Stimulated activated CD8-positive, alpha-beta memory T cell treated with anti-CD3 and anti-CD28 coated beads, Interleukin-4, amount 100 ng/mL, for 1 hour (primary cell): ENCODE data around the gene IYD.

Source experiments
- DNase-seq, 2 donors: peaks; one replicate each; pipeline ENCODE4 v3.0.0-alpha.2; 2020; ENCODE audit warnings: low read depth in 2 of 2, low spot score in 1 of 2

IYD gene, protein sequence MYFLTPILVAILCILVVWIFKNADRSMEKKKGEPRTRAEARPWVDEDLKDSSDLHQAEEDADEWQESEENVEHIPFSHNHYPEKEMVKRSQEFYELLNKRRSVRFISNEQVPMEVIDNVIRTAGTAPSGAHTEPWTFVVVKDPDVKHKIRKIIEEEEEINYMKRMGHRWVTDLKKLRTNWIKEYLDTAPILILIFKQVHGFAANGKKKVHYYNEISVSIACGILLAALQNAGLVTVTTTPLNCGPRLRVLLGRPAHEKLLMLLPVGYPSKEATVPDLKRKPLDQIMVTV

DNA sequence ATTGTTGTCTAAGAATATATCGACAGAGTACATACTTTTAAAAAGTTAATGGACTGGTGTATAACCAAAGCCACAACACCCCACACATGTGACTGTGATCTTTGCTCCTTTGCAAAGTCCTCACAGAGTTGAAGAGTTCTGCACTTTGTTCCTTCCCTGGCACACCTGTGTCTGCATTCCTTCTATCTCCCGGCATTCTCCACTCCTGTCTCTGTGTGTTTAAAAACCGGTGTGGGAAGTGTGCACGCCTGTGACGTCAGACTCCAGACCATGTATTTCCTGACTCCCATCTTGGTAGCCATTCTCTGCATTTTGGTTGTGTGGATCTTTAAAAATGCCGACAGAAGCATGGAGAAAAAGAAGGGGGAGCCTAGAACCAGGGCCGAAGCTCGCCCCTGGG, at the start of gene IYD:
IYD (plus strand) TSS at position 251 of the 400 bp plus-strand sequence; CDS start at position 271, 20 bp downstream.
- DNase-seq, result no peak

DNA sequence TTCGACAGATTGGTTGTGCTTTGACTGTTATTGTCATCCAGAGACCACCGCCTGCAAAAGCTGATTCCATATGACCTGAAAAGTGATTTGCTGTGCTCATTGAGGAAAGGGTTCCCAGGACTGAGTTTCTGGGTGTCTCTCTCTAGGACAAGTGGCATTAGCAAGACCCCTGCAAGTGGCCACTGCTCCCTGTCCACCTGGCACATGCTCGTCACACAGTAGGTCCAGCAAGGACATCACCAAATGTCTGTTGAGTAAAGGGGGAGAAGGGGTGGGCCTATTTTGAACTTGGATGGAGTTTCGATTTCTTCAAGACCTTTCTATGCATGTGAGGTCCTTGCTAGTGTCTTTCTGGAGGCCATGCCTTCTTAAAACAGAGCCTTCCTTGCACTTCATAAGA, 48.9 kb upstream of the IYD start:
- DNase-seq, result no peak

DNA sequence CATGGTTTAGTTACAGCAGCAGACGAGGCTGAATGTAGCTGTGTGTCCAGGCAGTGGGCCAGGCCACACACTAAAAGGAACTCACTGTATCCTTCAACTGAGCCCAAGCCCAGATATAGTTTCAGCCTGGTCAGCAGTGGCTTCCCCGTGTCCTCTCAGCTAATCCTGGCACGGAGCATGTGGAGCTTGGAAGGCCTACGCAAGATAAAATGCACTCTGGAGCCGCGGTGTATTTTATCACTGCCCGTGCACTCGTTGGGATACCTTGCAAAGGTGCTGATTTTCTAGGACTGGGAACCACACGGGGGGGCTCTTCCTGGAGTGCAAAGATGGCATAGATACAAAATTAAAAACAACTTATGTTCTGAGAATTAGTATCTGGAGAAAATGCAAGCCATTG, 48.4 kb upstream of the IYD start:
- no peak for DNase-seq

DNA sequence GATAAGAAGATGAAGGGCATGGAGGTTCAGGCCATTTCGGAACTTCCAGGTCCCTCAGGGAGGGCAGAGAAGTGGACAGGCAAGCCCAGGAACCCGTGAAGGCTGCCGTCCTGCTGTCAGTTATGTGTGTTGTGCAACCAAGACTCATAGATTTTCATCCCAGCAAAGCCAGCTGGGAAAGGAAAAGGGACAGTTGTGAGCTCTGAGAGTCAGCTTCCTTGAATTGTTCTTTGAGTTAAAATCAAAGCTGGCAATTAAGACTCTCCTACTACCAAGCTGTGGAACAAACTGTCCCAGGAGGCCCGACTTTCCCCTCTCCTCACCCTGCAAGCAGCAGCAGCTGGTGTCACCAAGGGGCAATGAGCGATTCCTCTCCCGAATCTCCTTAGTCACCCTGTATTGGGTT, 46.3 kb upstream of the IYD start:
- DNase-seq, result no peak

DNA sequence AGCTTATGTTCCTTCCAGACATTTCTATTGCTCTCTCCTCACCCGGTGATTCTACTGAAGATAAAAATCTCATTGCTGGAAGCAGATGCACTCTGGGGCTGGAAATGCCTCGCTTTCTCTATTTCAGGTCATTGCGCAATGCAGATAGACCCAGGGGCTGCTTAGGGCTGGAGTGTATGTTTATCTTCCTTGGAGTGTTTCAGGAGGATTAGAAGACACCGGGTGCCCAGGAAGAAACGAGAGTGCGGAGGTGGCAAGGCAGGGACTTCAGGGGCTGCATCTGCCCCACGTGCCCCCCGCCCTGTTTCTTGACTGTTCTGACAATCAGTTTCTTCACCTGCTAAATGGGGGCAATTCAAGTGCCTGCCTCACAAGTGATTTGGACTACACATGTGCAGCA, 45.6 kb upstream of the IYD start:
- no peak for DNase-seq

DNA sequence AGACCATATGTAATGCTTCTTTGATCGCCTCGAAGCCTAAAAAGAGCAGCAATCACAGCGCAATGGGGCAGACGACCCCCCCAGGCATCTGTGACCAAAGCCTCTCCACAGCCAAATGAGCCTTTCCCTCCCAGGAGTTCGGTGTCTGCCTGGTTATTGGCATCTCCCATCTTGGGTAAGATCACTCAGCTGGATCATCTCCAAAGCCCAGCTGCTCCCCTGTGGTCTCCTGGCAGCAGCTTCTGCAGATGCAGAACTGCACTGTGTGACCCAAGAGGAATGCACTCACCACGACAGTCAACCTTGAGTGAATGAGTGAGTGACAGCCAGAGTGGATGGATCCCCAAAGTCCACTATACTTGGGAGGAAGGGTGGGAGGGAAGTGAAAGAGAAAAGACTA, 44.8 kb upstream of the IYD start:
- DNase-seq, result no peak

DNA sequence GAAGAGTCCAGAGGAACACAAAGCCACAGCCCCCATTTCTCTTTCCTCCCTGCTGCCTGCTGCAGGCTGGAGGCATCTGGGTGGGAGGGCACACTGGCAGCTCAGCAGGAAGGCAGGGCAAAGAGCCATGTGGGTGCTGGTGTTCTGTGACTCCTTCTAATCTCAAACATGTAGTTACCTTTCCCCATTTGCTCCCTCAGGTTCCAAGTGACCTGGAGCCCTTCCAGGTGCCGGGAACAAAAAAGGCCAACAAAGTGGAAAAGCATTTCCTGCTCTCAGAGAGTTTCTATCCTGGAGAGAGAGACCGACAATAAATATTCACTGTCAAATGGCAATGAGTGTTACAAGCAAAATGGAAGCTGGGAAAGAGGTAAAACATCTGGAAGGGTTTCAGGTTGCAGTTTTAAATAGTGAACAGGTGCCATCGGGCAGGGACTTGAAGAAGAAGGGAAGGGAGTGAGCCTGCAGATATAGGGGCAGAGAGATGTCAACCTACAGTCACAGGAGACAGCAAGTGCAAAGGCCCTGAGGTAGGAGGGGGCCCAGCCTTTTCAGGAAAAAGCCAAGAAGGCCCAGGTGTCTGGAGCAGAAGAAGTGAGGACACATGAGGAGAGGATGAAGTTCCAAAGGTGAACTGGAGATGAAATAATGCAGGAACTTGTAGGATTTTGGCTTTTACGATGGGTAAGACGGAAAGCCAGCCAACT, 43.6 kb upstream of the IYD start:
- no peak for DNase-seq

DNA sequence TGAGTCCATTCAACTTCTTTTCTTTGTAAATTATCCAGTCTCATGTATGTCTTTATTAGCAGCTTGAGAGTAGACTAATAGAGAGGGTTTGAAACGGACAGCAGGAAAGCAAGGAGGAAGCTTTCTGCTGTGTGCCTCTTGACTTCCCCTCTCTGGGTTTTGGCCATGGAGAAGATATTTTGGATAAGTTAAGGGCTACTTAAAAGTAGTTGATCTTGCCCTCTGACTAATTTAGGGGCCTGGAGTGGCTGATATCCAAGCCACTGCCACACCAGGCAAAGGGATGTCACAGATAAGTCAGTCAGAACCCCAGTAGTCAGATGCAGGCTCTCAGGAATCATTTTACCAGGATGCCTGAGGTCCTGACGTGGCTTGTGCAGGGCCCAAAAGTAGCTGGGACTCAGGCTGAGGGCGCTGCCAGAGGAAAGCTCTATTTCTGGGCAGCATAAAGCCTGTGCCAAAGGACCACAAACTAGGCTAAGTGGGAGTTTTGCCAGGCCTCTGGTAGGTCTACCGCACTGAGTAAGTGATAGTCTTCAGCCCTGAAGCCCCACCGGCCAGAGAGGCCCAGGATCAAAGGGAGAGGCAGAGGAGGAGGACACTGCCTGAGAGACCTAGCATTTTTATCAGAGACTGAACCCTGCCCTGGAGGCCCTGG, 41.6 kb upstream of the IYD start:
- DNase-seq, result no peak

DNA sequence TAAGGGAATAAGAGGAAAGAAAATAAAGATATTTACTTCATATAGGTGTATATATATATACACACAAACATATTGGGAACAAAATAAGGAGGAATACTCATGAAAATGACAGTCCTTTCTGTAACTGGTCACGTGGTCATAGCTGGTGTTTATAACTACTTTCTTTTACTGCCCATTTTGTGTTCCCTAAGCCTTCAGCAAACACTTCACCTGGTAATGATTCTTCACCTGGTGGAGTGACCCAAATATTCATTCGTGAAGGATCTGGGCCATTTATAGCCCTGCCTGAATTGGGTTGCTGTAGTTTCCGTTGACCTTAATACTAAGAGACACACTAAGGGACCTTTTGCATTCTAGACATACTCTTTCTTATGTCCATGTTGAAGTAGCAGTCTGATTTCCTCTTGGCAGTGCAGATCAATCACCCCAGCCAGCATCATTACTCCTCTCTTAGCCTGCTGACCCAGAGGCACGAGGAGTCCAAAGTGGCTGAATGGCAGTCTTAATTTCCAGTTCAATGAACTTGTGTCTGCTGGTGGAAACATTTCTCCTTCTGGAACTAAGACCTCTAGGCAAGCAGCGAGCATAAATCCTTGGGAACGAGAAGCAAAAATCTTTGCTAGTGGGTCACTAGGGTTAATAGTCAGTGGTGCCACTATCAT, 39.9 kb upstream of the IYD start:
- no peak for DNase-seq

DNA sequence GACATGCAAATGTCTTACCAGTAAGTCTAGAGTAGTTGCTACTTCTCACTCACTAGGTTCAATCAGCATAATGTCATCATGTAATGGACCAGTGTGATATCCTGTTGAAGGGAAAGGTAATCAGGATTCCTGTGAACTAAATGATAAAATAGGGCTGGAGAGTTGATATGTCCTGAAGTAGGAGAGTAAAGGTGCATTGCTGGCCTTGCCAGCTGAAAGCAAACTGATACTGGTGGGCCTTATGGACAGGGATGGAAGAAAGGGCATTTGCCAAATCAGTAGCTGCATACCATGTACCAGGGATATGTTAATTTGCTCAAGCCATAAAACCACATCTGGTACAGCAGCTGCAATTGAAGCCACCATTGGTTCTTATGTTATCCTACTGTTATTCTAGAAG, 37.5 kb upstream of the IYD start:
- no peak for DNase-seq

DNA sequence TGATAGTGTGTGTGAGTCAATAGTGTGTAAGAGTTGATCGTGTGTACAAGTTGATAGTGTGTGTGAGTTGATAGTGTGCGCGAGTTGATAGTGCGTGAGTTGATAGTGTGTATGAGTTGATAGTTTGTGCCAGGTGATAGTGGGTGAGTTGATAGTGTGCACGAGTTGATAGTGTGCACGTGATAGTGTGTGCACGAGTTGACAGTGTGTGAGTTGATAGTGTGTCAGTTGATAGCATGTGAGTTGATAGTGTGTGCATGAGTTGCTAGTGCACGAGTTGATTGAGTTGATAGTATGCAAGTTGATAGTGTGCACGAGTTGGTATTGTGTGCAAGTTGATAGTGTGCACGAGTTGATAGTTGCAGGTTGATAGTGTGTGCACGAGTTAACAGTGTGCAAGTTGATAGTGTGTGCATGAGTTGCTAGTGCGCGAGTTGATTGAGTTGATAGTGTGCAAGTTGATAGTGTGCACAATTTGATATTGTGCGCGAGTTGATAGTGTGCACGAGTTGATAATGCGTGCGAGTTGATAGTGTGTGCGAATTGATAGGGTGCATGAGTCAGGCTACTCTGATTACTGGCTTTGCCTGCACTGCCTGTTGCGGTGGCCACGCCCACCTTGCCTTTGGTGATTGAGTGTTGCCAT, 35.8 kb upstream of the IYD start:
- DNase-seq, result no peak

DNA sequence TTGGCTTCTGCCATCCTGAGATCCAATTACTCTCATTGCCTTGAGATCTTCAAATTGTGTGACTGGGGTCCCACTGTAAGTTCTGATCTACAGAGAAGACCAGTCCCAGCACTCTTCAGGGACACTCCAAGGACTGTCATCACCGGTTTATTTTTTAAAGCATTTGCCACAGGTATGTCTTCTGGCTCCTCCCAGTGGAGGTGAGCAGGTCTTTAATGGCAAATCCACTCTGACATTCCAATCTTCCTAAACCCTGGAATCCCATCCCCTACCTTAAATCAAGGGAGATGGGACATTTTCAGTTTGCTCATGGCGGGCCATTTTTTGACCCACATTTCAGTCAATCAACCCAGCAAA, 35.2 kb upstream of the IYD start:
- DNase-seq, result no peak

DNA sequence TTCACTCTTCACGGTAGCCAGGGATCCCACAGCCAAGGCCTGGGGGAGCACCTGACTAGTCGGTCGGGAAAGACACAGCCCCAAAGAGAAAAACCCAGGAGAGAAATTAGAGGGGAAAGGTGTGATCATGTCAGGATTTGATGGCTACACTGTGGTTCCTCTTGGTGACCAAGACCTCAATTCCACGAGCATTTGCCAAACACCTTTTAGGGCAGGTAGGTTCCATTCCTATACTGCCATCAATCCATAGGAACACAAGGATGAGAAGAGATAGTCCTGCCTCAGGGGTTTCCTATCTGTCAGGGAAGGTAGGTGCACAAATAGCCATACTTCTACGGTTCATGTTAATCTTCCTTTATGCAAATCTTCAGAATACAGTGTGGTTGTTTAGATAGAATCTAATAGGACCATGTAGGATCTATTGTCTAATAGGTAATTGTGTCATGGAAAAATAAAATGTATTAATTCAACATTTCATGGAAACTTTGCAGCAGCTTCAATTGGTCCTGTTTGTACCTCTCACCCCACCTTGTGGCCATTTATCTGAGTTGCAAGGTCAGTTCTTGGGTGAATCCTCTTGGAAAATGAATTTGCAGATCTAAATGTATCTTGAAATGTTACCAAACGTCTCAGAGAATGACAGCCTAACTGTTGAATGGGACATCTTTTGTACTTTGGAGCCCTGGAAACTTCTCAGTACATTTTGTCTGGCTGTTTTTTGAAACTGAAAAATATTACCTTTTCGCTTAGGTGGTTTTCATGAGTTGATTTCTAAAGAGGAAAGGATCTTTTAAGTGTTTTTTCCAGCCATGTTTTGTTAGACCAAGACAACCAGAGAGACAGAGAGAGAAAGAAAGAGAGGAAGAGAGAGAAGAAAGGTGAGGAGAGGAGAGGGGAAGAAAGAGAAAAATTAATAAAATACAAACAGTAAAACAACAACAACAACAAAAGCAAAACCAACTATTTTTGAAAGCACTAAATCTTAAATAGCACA, 33.7 kb upstream of the IYD start:
- no peak for DNase-seq

DNA sequence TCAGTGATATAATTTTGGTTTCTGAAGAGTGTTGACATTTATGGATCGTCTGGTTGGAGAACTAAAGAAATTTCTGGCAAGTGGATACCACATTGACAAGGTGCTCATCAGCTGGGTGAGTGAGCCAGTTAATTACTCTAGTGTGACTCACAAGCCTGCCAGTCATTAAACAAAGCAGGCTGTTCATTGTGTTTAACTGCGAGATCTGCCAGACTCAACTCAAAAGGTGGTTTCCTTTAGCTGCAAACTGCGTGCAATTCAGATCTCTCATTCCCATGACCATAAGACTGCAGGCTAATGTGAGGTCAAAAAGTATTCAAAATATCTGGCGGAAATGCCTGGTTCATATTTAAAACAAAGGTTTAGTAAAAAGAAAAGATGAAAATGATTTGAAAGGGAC, 32.5 kb upstream of the IYD start:
- no peak for DNase-seq

DNA sequence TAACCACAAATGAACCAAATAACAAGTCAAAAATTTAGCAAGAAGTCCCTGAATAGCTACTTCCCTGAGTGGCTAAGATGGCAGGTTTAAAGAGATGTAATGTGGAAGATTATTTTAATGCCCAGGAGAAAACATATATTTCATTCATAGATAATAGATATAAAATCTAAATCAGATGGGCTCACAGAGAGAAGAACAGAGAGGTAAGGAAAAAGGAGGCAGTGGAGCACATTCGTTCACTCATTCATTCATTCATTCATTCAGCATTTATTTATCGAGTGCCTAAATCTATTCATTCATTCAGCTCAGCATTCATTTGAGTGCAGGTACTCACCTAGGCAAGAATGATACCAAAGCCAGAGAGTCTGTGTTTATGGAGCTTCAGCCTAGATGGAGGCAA, 32.1 kb upstream of the IYD start:
- DNase-seq, result no peak

DNA sequence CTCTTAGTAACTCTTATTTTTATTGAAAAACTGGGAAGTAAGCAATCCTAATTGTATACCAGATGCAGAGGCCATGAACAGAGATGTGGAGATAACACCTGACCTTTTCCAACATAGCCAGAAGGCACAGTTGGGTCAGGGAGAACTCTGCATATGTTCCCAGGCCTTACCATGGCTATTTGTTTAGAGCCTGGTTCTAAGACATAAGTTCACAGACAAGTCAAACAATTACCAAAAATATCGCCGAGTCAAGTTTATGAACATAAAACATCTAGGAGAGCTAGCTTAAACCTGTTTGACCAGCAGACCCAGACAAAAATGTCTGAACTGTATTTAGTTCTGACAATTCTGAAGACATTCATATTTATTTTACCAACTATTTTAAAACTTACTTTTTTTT, 26.7 kb upstream of the IYD start:
- DNase-seq, result no peak

DNA sequence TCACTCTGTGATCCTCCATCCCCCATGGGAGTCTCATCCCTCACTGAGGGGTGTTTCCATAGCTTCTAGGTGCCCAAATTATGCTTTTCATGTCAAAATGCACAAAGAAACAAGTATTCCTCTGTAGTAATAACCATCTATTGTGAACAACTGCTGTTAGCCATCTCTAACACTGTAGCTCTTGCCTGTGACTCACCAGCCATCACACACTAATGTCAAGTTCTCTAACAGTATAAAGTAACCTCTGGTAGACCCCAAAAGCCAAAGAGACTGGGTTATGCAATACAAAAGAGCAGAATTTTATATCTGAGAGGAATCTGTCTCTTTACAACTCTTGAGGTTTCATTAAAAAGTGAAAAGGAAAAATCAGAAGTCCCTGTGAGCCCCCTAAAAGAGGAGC, 25.4 kb upstream of the IYD start:
- DNase-seq, result no peak

DNA sequence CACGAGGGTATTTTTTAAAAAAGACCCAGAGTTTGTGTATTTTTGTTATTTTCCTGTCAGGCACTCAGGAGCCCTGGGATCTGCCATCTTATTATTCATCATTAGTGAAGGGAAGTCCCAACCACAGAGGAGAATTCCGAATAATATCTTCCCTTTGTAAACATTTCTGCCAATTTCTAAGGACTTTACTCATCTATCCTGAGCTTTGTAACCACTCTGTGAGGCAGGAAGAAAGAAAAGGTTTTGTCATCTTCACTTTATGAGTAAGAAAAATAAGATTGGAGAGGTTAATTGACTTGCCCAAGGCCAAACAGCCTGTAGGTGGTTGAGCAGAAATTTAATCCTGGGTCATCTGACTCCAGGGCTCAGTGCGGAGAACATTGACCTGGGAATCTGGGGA, 23.0 kb upstream of the IYD start:
- no peak for DNase-seq

DNA sequence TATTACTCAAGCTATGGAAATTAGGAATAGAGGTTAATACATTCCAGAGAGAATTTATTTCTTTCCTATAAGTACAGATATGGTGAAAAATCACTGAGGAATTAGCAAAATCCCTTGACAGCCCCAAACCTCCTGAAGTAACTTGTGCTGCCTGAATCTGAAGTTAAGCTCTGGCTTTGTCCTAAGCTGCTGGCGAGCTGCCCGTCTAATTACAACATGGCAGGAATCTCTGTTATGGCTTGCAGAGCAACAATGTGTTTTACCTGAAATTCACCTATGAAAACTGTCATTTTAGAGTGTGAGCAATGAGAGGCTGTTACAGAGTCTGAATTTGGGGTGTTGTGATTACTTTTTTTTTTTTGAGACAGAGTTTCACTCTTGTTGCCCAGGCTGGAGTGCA, 22.5 kb upstream of the IYD start:
- no peak for DNase-seq

DNA sequence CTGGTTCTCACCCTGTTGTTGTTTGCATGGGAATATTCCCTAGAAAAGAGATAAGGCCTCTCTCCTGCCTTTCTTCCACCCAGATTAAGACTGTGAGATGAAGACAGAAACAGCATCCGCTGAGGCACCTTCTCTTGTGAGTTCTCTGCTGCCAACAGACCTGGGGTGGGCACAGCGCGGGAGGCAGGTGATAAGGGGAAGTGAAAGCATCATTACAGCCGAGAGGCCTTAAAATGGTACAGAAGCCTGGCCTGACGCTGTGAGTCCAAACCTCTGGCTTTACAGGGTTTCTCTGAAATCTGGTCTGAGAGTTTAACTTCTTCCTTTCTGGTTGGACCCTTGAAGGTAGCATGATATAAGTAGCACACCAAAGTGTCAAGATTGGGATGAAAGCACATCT, 21.0 kb upstream of the IYD start:
- DNase-seq, result no peak
